Measurements from ENCODE around the gene CLASP1.

Gene CLASP1

GRCh38 chr2:121587131-121587530, 62.1 kb downstream of the CLASP1 start:
- TF ChIP-seq RARB (CRISPR knock-in tag; IDR thresholded peaks at IDR 0.05) (no peak), ZNF70 (CRISPR knock-in tag; IDR thresholded peaks at IDR 0.05) (no peak), ZFP30 (CRISPR knock-in tag; IDR thresholded peaks at IDR 0.05) (no peak), POU6F1 (CRISPR knock-in tag; IDR thresholded peaks at IDR 0.05; ENCODE audit: borderline replicate concordance, low read depth) (no peak), OSR1 (CRISPR knock-in tag; IDR thresholded peaks at IDR 0.05) (no peak), PPARA (CRISPR knock-in tag; IDR thresholded peaks at IDR 0.05; ENCODE audit: borderline replicate concordance) (no peak), ISL1 (CRISPR knock-in tag; IDR thresholded peaks at IDR 0.05) (no peak), SNAI2 (CRISPR knock-in tag; IDR thresholded peaks at IDR 0.05) (no peak), CSDC2 (CRISPR knock-in tag; IDR thresholded peaks at IDR 0.05) (no peak), BACH2 (CRISPR knock-in tag; IDR thresholded peaks at IDR 0.05; ENCODE audit: borderline replicate concordance) (no peak), TSHZ2 (CRISPR knock-in tag; IDR thresholded peaks at IDR 0.05) (no peak), PATZ1 (CRISPR knock-in tag; IDR thresholded peaks at IDR 0.05; ENCODE audit: borderline replicate concordance) (no peak), CSRNP3 (CRISPR knock-in tag; IDR thresholded peaks at IDR 0.05) (no peak), CREB5 (CRISPR knock-in tag; IDR thresholded peaks at IDR 0.05; ENCODE audit: low read depth) (no peak), ARNTL (CRISPR knock-in tag; IDR thresholded peaks at IDR 0.05; ENCODE audit: borderline replicate concordance, low read depth) (no peak), ESRRG (CRISPR knock-in tag; IDR thresholded peaks at IDR 0.05) (no peak), ZNF8 (CRISPR knock-in tag; IDR thresholded peaks at IDR 0.05) (no peak), TCF4 (CRISPR knock-in tag; IDR thresholded peaks at IDR 0.05; ENCODE audit: borderline replicate concordance) (no peak), ZC3H10 (CRISPR knock-in tag; IDR thresholded peaks at IDR 0.05) (no peak)
- ATAC-seq = no peak

- no peak for ATAC-seq
- TF ChIP-seq PPARA (CRISPR knock-in tag; IDR thresholded peaks at IDR 0.05; ENCODE audit: borderline replicate concordance) (no peak), ZNF565 (CRISPR knock-in tag; conservative IDR thresholded peaks at IDR 0.05; ENCODE audit: low read depth) (no peak), ZFP30 (CRISPR knock-in tag; IDR thresholded peaks at IDR 0.05) (no peak), CSDC2 (CRISPR knock-in tag; IDR thresholded peaks at IDR 0.05) (no peak), OSR1 (CRISPR knock-in tag; IDR thresholded peaks at IDR 0.05) (no peak), GLIS3 (CRISPR knock-in tag; IDR thresholded peaks at IDR 0.05) (no peak), ISL1 (CRISPR knock-in tag; IDR thresholded peaks at IDR 0.05) (no peak), ESRRG (CRISPR knock-in tag; IDR thresholded peaks at IDR 0.05) (no peak), TSHZ2 (CRISPR knock-in tag; IDR thresholded peaks at IDR 0.05) (no peak), ZC3H10 (CRISPR knock-in tag; IDR thresholded peaks at IDR 0.05) (no peak), BACH2 (CRISPR knock-in tag; IDR thresholded peaks at IDR 0.05; ENCODE audit: borderline replicate concordance) (no peak), PATZ1 (CRISPR knock-in tag; IDR thresholded peaks at IDR 0.05; ENCODE audit: borderline replicate concordance) (no peak), TOX (CRISPR knock-in tag; IDR thresholded peaks at IDR 0.05; ENCODE audit: borderline replicate concordance) (no peak), TCF4 (CRISPR knock-in tag; IDR thresholded peaks at IDR 0.05; ENCODE audit: borderline replicate concordance) (no peak), RARB (CRISPR knock-in tag; IDR thresholded peaks at IDR 0.05) (no peak), CREB5 (CRISPR knock-in tag; IDR thresholded peaks at IDR 0.05; ENCODE audit: low read depth) (no peak), ZFP3 (CRISPR knock-in tag; IDR thresholded peaks at IDR 0.05) (no peak)
Measured at GRCh38 chr2:121584741-121585140, 64.5 kb downstream of the CLASP1 start.

All from SK-N-SH treated with all-trans-retinoic acid at 6 μM for 48 hours (cell line).